HG03558 (cell line): Measurements from ENCODE around the gene VWF.

Experiments used
- ATAC-seq: cut with Tn5 transposase; IDR thresholded peaks from one replicate; pipeline ENCODE4 v1.9.1; 2021; ENCODE audit warnings: moderate number of reproducible peaks; ENCODE audit not compliant: unreplicated experiment; ENCODE audit errors: extremely low read depth

VWF gene

GRCh38 chr12:5901416-5901815 is 223.1 kb downstream of the VWF start:
- no peak for ATAC-seq

DNA sequence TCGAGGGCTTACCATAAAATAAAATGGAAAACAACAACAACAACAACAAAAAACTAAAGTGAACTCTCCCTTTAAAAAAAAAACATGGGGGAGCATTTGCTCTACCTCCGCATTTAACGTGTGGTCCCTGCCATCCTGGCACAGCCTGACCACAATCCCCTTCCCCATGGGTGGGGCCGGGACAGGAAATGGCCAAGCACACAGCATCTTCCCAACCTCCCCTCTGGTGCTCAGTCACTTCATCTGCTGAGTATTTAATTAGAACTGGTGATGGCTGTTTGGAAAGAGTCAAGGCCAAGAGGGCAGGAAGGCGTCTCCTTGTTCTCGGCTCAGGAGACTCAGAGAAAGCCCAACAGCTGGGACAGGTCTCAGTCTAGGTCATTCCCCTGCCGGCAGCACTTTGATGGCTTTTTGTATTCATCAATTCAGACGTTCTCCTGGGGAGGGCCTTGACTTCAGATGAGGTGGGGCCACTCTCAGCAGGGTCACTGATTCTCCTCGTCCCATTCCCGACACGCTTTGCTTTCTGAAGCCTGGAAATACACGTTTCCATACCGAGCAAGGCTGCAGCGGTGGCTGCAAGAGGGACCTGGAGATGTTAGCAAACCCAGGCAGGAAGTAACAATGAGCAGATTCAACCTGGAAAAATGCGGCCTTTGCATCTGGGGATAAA is 223.8 kb downstream of the VWF start:
- no peak for ATAC-seq

DNA sequence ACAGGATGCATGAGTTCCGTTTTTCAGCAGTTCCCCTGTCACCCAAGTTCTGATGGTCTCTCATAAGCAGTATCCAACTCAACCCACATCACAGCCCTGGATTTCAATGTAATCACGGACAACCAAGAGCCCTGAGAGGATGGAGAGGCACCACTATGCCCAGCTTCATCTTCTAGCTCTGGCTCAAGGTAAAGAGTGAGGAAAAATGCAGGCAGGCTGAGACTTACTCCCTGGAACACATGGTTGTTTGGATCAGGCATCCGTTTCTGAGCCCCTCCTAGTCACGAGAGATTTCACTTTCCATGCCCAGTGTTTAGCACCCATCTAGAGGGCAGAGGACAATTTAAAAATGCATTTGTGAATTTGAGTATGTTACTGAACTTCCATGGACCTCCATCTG is 224.4 kb downstream of the VWF start:
- ATAC-seq: no peak

DNA sequence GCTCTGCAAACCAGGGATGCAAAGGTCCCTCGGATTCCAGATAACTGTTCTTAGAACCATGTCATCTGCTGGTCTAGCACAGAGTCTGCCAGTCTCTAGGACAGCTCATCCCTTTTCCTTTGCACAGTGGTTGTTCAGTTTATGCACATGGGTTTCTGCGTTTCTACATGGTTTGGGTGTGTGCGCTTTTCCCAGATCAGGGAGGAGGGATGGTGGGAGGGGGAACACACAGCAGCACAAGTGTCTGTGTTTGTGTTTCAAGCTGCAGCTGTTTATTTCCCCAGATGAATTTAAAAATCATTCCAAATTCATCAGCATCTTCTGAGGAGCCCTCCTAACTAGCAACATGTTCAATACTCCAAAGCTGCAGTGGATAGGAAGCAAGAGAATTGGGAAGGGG is 224.8 kb downstream of the VWF start:
- ATAC-seq: no peak

DNA sequence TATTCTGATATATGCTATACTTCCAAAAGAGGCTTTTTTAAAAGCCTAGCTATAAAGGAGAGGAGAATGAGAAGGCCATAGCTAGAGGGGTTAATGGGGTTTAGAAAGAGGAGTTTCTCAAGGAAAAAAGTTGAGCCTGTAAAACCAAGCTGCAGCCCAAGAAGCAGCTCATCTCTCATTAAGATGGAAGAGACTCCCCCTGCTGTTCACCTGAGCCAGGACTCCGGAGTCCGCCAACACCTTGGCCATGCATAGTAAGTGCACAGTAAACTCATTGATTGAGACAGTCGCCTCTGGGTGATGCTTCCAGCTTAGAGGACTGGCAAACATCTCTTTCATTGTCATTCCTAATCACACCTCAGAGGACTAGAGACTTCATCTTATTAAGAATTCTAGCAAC is 225.6 kb downstream of the VWF start:
- ATAC-seq: no peak
